ENCODE results near the gene VSX1.
A peak's percentile ranks its signal among the peaks of the same experiment; 100 is the strongest.

The VSX1 gene

DNA sequence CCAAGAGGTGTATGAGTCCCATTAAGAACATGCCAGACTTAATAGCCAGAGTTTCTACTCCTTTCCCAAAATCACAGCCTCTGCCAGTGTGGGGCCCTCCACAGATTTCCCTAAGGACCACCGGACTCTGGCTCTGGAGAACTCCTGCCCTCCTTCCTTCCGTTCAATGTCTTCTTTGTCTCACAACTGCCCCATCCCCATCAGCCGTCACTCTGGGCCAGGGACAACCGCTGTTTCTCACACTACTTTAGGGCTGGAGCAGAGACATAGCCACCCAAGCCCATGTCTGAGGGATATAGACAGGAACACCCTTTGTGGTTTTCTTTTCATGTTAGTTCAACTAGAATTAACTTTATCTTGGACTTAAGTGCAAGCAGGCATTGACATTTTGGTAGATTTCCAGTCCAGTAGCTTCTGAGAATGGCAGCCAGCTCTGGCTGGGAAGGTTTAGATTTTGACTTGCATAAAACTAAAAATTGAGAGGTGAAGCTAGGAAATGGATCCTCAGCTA is 17.3 kb downstream of the VSX1 start:
- DNase-seq, result no peak

DNA sequence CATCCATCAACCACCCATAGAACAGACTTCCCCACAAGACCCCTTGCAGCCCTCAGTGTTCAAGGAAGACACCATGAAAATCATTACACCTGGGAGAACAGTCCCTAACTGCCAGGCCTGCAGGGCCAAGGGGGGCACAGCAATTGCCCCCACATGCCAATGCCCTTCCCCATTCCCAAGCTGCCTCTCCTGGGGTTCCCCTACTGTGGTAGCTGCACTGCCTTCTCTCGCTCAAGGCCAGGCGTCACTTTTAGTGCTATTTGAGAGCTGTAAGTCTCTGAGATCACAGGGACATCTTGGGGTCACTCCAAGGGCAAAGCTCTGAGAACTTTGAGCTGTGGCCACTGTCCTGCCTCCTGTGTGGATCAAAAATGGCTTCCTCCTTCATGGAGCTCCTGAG is 18.0 kb downstream of the VSX1 start:
- DNase-seq, result no peak

DNA sequence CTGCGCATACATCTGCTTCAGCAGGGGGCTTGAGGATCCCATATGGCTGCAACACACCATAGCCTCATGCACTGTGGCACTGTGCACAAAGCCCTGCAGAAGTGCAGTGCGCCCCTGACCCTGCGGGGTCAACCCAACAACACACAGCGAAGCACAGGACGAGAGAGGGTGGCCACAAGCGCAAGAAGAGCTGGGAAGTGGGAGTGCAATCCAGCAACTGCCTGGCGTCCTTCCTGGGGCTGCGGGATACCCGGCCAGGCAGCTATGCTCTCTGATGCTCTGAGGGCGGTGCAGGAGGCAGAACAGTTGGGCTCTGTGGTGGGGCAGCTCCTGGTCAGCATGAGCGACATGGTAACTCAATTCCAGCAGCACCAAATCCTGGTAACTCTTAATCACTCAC is 18.4 kb downstream of the VSX1 start:
- DNase-seq, result no peak

DNA sequence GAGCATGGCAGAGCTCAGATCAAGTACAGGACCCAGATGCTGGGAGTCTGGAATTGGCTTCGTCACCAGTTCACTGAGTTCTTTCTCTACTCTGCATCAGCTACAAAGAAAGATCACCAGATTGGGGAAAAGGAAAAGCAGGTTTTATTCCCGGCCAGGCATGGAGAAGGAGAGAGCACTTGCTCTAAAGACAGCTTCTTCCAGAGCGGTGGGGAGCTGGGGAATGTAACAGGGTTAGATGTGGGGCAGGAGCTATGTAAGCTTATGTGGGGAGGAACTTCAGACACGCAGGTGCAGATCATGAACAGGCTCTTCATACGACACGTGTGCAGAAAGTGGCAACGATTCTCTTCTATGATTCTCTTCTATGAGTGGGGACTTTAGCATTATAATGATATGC is 19.1 kb downstream of the VSX1 start:
- DNase-seq, result no peak

DNA sequence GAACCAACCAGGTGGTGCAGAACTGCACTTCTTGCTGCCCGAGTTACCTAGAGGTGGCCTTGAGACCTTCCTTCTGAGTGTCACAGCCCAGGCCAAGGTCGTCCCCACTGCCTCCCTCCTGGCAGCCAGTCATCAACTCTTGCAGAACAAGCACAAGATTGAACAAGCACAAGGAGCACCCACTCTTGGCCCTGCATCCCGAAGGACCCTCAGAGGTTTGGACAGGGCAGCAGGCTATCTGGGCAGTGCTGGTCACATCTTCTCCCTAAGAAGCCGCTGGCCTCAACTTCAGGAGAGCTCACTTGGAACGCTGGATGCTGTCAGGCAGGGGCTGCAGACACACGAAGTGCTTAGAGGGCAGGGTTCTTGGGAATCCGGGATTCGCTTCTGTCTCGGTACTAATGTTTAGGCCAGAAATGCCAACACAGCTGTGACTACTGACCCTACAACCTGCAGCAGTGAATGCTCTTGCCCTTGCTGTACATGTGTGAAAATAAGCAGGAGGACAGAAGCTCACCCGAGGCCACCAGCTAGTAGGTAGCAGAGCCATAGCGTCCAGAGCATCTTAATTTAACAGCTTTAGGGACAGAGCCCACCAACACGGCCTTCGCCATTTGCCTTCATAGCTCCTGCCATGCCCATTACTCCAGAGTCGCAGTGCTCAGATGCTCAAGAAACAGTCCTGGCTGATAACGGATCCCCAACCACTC is 20.0 kb downstream of the VSX1 start:
- DNase-seq, result no peak

DNA sequence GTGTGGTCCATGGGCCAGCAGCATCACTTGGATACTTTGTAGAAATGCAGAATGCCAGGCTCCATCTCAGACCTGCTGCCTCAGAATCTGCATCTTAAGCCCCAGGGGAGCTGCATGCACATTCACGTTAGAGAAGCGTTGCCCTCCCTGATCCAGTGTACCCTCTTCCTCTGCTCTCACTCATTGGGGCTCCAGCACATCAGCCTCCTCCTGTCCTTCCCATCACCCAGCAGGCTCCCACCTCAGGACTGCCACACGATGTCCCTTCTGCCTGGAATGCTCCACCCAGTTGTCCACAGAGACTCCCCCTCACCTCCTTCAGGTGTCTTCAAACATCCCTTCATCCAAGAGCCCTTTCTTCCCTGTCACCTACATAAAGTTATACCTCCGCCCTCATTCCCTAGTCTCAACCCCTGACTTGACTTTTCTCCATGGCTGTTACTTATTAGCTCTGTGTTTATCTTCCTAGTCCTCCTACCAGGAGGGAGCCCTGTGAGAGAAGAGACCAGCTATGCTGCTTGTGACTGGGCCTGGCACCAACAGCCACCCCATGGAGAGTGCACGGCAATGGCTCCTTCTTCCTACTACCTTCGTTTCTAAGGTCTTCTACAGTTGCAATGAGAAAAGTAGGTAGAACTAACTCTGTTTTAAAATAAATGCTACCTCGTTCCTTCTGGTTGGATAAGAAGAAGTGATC is 20.7 kb downstream of the VSX1 start:
- peak; percentile 7 for DNase-seq

DNA sequence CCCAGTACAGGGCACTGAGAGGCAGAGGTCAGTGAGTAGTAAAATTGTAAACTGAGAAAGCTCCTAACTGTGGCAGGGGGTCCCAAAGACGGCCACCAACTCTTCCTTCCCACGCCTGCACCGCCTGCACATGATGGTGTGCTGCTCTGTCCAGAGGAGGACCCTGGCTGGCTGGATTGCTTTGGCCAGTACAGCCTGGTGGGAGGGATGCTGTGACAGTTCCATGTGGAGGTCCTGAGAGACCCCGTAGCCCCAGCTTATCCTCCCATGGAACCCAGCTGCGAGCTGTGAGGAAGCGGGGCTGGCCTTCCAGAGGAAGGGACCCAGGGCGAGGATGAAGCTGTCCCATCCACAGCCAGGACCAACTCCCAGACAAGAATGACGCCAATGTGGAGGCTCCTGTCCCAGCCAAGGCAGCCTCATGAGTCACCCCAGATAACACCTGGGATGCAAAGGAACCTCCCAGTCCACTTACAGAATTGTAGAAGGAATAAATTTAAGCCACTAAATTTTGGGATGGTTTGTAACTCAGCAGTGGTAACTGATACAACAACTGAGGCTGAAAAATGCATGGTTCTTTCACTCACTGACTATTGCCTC is 22.0 kb downstream of the VSX1 start:
- no peak for DNase-seq

DNA sequence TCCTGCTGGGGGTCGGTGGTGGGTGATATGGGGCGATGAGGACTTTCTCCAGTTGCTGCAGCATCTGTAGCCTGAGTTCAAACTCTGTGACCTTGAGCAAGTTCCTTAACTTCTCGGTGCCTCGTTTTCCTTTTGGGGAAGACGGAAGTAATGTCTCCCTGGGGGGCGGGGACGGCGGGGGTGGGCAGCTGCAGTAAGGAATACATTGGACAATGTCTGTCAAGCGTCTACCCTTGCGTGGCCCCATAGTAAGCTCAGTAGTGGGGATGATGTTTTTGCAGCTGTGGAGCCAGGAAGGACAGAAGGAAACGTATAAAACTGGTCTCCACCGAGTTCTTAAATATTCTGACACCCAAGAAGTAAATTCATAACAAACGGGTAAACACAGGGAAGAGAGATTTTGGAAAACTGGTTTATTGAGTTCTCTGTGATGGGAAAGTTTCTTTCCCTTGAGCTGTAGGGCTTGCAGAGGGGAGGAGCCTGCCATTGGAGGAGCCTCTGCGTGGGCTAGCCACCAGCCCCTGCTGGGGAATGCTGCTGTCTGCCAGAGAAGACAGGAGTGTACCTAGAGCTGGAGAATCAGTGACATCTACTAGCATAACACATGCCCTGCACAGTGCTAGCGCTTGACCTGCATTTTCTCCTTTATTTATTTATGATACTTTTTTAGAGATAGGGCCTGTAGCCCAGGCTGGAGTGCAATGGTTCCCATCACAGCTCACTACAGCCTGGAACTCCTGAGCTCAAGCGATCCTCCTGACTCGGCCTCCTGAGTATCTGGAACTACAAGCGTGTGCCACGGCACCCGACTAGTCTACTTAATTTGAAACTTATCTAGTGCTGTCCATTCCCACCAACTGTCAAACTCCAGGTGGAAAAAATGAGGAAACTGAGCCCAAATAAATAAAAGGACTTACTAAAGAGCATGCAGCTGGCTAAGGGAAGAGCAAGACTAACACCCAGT is 22.8 kb downstream of the VSX1 start:
- DNase-seq, result no peak

DNA sequence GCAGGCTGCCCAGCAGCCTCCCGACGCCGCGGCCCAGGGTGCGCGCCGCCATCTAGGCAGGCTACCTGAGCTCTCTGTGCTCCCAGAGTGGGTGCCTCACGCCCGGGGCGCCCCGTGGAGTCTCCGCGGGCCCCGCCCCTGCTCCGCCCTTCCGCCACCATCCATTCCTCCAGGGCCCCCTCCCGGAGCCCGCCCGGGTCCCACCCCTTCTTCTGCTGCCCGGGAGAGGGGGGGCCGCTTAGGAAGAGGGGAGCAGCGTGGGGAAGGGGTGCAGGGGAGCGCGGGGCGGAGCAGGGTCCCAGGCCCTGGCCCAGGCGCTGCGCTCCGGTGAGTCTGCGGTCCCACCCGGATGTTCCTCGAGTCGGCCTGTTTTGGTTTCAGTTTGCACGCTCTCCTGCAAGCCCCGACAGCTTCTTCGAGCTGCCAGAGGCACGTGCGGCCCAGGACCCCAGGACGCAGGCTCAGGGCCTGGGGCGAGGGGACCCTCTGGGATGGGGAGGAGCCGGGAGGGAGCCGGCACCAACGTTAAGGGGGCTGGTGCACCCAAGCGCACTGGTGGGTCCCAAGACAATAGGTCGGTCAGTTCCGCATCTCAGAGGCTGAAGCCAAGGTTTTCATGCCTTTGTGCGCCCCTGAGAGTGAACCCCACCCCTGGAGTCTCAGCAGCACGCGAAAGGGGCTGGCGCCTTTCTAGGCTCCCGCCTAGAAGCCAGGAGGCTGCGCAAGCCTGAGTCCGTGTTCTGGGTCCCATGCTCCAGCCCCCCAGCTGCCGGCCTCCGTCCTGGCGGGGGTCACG is 23.7 kb downstream of the VSX1 start, which contains the start of gene ACSS1:
ACSS1 (minus strand) TSS at position 89 of the 796 bp plus-strand sequence; CDS start at position 52, 37 bp downstream.
- DNase-seq, result peak; percentile 77

DNA sequence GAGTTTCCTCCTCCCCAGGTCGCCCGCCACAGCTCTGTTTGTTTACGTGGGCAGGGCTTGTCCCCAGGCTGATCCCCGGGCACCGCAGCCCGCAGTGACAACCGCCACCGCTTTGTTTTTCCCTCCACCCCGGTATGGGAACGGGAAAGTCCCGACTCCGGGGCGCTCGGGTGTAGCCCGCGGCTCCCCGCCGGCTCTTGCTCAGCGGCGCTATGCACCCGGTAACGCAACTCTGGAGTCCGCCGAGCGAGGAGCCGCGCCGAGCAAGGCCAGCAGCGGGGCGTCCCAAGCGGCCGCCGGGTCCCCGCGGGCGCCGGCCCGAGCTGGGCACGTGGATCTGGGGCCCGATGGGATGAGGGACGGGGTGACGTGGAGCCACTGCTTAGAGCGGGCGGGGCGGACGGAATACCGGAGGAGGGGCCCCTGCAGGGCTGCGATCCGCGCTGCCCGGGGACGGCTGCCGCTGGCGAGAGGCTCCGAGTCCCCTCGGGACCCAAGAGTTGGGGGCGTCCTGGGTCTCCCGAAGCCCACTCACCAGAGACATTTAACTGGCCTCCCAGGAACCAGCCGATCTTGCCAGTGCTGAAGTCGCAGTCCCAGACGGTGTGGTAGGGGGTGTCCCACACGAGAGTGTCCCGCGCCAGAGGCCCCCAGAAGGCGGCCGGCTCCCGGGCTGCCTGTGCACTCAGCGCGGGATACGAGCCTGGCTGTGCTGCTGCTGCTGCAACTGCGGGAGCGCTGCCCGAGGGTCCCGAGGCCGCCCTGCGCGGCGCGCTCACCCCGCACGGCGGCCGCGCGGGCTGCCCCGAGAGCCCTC is 24.5 kb downstream of the VSX1 start:
- DNase-seq, result peak; percentile 85

DNA sequence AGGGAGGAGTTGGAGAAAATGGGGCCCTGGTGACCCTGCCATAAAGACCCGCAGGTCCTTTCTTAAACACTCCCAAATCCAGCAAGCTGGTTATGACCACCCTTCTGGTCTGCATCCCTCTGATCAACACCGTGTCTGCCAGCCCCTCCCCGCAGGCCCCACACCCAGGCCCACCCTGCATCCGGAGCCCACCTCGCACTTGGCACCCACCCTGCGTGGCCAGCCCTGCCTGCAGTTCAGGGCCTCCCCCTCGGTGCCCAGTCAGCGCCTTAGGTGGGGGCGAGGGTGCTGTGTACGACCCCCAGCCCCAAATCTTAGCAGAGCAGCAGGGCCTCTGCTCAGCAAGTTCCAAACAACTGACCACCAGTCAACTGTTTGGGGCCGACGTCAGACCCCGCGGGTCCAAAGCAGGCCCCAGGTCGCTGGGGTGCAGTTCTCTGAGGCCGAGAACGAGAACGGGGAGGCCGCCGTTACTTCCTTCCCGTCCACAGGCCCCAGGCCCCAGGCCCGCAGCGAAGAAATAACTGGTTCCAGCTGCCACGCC is 25.2 kb downstream of the VSX1 start:
- DNase-seq, result no peak

DNA sequence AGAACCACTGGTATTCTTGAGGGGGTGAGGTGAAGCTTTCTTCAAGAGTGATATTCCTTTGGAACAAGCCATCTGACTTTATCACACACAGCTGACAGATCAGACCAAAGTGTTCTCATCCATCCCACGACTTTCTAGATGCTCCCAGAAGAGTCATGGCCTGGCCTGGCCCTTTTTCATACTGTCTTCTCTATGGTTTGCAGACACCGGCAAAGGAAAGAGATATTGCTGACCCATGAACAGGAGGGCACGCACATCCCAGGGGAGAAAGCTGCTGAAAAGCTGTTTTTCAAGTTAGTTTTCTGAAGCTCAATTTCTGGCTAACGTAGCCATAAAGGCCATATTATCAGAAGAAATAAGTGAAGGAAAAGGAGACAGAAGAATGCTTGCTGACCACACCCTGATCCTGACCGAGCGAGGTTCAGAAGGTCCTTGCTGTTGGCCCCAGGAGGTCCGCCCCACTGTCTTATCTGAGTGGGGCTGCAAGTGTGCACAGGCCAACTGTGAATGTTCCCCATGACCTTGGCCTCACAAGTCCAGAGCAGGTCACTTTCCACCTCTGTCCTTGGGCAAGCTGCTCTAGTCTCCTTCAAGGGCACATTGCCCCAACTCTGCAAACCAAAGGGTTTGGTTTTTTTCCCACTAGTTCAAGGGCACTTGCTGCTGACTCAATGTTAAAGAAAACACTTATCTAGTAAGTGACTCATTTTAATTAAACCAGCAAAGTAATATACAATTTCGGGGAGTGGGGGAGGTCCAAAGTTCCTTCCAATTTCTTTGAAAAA is 26.0 kb downstream of the VSX1 start:
- peak; percentile 1 for DNase-seq

DNA sequence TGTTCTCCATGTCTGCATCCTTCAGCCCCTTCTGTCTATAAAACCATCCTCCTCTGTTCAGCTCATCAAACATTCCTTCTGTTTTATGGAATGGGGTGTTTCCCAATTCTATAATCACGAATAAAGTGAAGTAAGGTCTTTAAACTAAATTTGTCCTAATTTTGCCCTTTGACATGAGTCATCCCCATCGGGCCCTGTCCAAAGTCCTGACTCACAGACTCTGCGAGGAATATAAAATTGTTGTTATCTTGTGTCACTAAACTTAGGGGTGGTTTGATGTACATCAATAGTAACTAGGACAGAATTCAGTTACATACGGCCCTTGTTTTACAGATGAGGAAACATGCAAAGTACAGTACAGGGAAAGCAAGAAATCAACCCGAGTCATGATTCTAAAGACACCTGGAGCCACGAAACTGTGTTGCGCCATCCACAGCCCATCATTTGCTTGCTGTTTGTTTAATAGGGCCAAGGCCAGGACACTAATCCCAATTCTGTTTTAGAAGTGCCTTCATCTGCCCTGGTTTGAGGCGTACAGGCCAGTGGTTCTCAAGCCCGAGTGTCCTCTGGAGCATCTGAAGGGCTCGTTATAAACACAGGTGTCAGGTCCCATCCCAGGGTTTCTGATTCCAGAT is 26.8 kb downstream of the VSX1 start:
- no peak for DNase-seq

DNA sequence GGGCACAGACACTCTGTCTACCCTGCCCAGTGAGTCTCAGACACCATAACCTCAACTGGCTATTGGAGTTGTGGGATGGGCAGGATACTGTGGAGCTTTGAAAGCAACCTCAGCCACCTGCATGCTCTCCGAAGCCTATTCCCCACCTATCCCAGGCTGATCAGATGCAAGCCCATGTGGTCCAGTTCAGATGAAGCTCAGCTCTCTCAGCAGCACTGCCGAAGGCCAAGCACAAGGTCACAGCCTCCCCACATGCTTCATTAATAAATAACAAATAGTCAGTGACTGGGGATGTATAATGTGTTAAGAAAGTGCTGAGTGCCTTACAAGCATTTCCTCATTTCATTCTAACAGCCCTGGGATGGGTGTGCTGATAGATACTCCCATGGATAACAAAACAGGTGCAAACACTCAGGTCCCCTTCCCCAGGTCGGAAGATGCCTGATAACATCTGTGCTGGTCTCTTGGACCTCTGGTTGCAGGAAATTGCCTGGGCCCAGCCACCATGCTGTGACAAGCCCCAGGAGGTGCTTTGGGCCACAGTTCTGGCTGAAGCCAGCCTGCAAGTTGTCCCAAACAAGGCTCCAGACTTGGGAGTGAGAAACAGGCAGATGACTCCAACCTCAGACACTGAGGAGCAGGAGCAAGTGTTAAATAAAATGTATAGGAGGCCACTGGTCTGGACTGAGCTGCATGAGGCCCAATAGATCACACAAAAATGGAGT is 27.7 kb downstream of the VSX1 start:
- no peak for DNase-seq

DNA sequence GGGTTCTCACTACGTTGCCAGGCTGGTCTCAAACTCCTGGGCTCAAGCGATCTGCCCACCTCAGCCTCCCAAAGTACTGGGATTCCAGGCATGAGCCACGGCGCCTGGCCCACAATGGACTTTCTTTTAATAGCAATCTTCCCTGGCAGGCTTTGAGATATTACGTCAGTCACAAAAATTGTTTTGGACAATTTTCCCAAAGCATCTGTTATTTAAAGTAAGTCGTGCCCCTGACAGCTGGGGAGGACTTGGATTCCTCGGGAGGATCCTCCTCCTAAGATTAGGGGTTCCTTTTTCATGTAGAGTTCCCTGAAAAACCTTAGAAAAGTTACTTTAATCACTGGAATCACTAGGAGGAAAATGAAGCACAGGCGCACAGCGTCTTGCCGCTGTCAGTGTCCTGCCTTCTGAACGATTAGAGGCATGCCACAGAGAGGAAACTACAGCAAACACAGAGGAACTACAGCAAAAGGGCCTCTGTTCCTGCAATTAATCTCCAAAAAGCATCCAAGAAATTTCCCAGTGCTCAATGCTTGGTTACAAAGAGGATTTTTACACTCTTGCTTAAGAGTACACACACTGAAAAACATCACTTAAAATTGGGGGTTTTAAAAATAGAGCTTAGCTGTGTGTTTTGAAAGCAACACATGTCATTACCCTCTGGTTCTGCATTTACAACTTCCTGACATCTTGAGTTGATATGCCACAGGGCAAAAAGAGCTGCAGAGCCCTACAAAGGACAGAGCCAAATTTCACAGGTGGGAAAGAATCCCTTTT is 28.5 kb downstream of the VSX1 start:
- no peak for DNase-seq

DNA sequence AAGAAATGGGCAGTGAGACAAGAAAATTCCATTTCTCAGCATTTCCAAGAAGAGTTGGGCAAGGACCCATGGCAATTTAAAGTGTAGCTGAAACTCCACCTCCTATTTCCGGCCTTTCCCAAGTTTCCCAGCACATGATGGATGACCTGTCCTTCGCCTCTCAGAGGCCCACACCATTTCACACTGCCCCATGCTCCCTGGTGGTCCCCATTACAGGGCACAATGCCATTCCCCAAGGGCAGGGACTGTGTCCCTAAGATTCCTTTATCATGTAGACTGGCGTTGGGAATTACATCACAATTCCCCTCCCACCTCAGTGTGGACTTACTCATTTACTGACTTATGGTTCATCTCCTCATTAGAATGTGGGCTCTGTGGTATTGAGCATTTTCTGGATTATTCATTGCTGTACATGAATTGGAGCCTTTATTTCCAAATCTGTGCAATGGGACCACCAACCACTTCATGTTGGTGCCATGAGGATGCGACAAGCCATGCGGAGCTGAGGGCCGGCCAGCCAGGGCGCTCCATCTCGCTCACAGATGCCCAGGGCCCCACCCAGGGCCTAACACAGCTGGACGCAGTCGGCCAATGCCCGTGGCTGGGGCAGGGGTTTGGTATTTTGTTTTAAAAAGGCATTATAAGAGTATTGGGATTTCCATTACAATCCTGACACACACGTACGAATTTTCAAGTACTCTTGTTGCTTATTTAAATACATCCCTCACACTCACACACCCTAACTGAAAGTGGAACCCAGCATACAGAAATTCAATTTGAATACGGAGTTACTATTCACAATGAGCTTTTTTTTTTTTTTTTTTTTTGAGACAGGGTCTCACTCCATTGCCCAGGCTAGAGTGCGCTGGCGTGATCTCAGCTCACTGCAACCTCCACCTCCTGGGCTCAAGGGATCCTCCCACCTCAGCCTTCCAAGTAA is 29.4 kb downstream of the VSX1 start:
- peak; percentile 15 for DNase-seq

Data from CD4-positive, alpha-beta T cell treated with Interleukin-15 for 1 hour (primary cell).